HG03196 (cell line): ENCODE results near the gene TBC1D22B.
A peak's percentile ranks its signal among the peaks of the same experiment; 100 is the strongest.
"Not testable (repeated sequence)": the region's sequence is repeated elsewhere in the genome, so short reads cannot be mapped to it uniquely, and the experiment has no call there.

ENCODE experiments used
- ATAC-seq: cut with Tn5 transposase; IDR thresholded peaks from one replicate; pipeline ENCODE4 v1.9.1; 2021; ENCODE audit not compliant: unreplicated experiment

TBC1D22B gene

GRCh38 chr6:37321101-37321500, 63.5 kb downstream of the TBC1D22B start:
- no peak for ATAC-seq

GRCh38 chr6:37321516-37322415, 64.2 kb downstream of the TBC1D22B start:
- ATAC-seq: no peak

DNA sequence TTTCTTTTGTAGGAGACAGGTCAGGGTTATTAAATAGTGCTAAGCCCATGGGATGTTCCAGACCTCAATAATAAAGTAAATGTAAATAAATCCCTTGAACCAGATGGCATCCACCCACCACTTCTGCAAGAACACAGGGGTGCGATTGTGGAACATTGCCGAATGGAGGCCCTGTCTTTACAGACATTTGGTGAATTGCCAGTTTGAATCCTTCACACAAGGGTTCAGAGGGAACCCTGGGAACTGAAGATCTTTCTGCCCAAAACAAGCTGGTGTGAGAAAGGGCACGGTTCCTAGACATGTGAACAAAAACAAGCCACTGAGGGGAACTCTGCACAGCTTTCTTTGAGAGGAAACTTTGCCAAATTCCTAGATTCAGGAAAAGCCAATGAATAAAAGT, 66.0 kb downstream of the TBC1D22B start:
- no peak for ATAC-seq

DNA sequence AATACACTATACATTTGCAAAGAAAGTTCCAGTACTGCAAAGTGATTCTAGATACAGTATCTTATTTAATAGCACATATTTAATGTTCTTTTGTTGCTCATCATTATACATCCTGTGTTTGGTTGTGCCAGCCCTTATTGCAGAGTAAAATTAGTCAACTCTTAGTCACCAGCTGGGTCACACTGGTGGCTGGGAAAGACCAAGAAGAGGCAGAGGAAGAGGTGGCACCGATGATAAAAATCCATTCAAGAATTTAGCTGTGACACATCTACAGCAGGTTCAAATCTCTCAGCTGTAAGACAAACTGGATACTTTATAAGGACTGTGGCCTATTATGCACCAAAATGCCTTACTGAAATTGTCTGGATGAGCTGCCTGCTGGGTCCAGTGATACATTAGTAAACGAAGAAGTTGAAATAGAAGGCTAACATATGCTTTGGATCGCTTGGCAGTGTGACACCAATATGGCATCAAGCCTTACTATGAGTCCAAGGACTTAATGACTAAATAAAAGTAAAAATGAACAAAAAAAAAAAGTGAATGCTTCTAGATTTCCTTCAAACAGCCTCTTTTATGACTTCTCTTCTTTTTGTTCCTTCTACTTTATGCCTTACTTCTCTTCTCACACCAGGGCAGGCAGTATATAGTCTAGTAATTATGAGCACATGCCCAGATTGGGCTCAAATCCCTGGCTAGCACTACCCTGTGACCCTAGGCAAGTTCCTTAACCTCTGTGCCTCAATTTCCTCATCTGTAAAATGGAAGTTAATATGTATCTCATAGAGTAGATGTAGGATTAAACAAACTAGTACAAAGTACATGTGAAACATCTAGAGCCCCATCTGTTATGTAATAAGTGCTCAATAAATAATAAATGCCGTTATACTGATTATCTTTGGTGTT, 66.8 kb downstream of the TBC1D22B start:
- no peak for ATAC-seq

GRCh38 chr6:37330345-37330744, 72.8 kb downstream of the TBC1D22B start:
- not testable (repeated sequence) for ATAC-seq

DNA sequence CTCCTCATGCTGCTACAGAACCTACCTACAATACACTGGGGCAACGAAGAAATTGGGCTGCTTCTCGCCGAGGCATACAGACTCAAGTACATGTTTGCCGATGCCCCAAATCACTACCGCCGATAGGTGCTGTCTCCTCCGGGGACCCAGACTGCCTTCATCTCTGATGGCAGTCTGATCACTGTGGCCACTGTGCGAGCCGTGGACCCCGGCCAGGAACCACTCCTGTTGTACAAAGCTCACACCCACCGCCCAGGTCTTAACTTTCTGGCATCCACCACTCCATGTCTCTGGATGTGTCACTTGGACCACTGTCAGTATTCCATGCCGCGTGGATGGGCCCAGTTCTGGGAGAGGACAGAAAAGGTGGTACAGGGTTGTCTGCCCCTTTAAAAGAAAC, 73.5 kb downstream of the TBC1D22B start:
- ATAC-seq: no peak

GRCh38 chr6:37332894-37333293, 75.3 kb downstream of the TBC1D22B start:
- no peak for ATAC-seq

GRCh38 chr6:37334047-37334446, 76.5 kb downstream of the TBC1D22B start:
- ATAC-seq: no peak

- not testable (repeated sequence) for ATAC-seq
Observed at GRCh38 chr6:37338317-37338716, 80.7 kb downstream of the TBC1D22B start.

- no peak for ATAC-seq
Observed at GRCh38 chr6:37338745-37339255, 81.2 kb downstream of the TBC1D22B start.

- no peak for ATAC-seq
Observed at GRCh38 chr6:37339741-37340638, 82.4 kb downstream of the TBC1D22B start.

GRCh38 chr6:37340639-37340943, 83.0 kb downstream of the TBC1D22B start:
- ATAC-seq: no peak

- ATAC-seq: no peak
Observed at GRCh38 chr6:37343248-37343647, 85.7 kb downstream of the TBC1D22B start.

GRCh38 chr6:37344308-37344707, 86.7 kb downstream of the TBC1D22B start:
- no peak for ATAC-seq

DNA sequence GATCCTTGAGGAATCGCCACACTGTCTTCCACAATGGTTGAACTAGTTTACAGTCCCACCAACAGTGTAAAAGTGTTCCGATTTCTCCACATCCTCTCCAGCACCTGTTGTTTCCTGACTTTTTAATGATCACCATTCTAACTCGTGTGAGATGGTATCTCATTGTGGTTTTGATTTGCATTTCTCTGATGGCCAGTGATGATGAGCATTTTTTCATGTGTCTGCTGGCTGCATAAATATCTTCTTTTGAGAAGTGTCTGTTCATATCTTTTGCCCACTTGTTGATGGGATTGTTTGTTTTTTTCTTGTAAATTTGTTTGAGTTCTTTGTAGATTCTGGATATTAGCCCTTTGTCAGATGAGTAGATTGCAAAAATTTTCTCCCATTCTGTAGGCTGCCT, 88.2 kb downstream of the TBC1D22B start:
- ATAC-seq: not testable (repeated sequence)

GRCh38 chr6:37347177-37347576, 89.6 kb downstream of the TBC1D22B start:
- no peak for ATAC-seq

- no peak for ATAC-seq
Observed at GRCh38 chr6:37347670-37348111, 90.1 kb downstream of the TBC1D22B start.

GRCh38 chr6:37351027-37351426, 93.5 kb downstream of the TBC1D22B start:
- ATAC-seq: no peak

DNA sequence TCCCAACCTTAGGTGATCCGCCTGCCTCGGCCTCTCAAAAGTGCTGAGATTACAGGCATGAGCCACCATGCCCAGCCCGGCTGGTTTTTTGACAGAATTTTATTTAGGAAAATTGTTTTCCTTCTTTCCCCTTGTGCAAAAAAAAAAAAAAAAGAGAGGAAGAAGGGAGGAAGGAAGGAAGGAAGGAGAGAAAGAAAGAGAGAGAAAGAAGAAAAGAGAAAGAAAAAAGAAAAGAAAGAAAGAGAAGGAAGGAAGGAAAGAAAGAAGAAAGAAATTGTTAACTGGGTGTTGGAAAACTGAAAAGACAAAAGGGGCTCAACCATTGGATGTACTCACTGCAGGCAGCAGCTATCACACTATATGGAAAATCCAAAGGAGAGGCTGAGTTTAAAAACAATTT, 94.8 kb downstream of the TBC1D22B start:
- ATAC-seq: no peak

- ATAC-seq: peak; percentile 88
Observed at GRCh38 chr6:37353761-37354525, 96.4 kb downstream of the TBC1D22B start, which contains the start of gene RNF8. TSS of gene RNF8 (plus strand) at chr6:37353983. CDS start at chr6:37354165, 182 bp downstream.
